Omental fat pad (tissue), 4 donors: ENCODE measurements around the gene CCDC51. TPM values are rescaled to one million over a fixed set of nuclear protein-coding genes. Genes with fewer than 3 reads are reported as not detected.
"Not testable (repeated sequence)": the region's sequence is repeated elsewhere in the genome, so short reads cannot be mapped to it uniquely, and the experiment has no call there.

Experiments used
- ATAC-seq: fragments of 150-250 bp; one replicate; pipeline ENCODE4 v1.9.1; 2016; ENCODE audit warnings: mild to moderate bottlenecking, moderate library complexity; ENCODE audit not compliant: low FRiP score
- DNase-seq: peaks from one replicate; pipeline ENCODE4 v3.0.0-alpha.2; 2019; ENCODE audit warnings: low spot score
- CTCF ChIP-seq, 3 donors: fragments of 450-650 bp; IDR thresholded peaks; one replicate each; pipeline ENCODE4 v1.5.1; 2016 to 2017; ENCODE audit warnings: antibody characterized with exemption in 3 of 3, mild to moderate bottlenecking in 3 of 3, moderate library complexity in 2 of 3
- total RNA-seq, 4 donors: library from RNA; depleted of rRNA; stranded (reverse); fragments of >200 nt; gene quantifications; one replicate each; pipeline ENCODE4 v1.1.0, GENCODE V29; 2016

The CCDC51 gene
- 10 to 100 TPM; 11.6 to 15.1 (median 13.6) TPM for total RNA-seq

GRCh38 chr3:48439820-48440589, at the start of gene CCDC51, which contains the start of gene TMA7:
Gene CCDC51, minus strand, starts transcription at chr3:48440119. Its CDS starts 4,991 bp downstream, at chr3:48435128.
Gene TMA7, plus strand, starts transcription at chr3:48440257. Its CDS starts 40 bp downstream, at chr3:48440297.
- ATAC-seq (peak; percentile 97), DNase-seq (peak; percentile 97)
- TF ChIP-seq CTCF (IDR thresholded peaks at IDR 0.05), result no peak

- ATAC-seq (no peak), DNase-seq (no peak)
- no peak for TF ChIP-seq CTCF (IDR thresholded peaks at IDR 0.05)
Observed at GRCh38 chr3:48486952-48487351, 47.0 kb upstream of the CCDC51 start.

- not testable (repeated sequence) for DNase-seq, ATAC-seq
Observed at GRCh38 chr3:48482822-48483221, 42.9 kb upstream of the CCDC51 start.

- not testable (repeated sequence) for ATAC-seq, DNase-seq
Observed at GRCh38 chr3:48480891-48481290, 41.0 kb upstream of the CCDC51 start.

- DNase-seq (no peak), ATAC-seq (no peak)
- TF ChIP-seq CTCF (IDR thresholded peaks at IDR 0.05), result no peak
Observed at GRCh38 chr3:48478626-48479555, 39.0 kb upstream of the CCDC51 start.

GRCh38 chr3:48477959-48478520, 38.1 kb upstream of the CCDC51 start:
- DNase-seq (no peak), ATAC-seq (no peak)
- no peak for TF ChIP-seq CTCF (IDR thresholded peaks at IDR 0.05)

- TF ChIP-seq CTCF (IDR thresholded peaks at IDR 0.05), result no peak
- DNase-seq (no peak), ATAC-seq (no peak)
Observed at GRCh38 chr3:48476426-48477053, 36.6 kb upstream of the CCDC51 start.
